COLO668 (cell line): ENCODE results near the gene MDK.

Experiments used
- DNase-seq: peaks from one replicate; lab custom pipeline; 2025; ENCODE audit not compliant: unreplicated experiment; lab: John Stamatoyannopoulos, UW

The MDK gene

GRCh38 chr11:46381048-46381818 is at the start of gene MDK:
MDK (plus strand) TSS chr11:46381669; CDS start chr11:46382058, 389 bp downstream.
- DNase-seq = peak; percentile 57

GRCh38 chr11:46332093-46332567 is 49.3 kb upstream of the MDK start:
- no peak for DNase-seq

GRCh38 chr11:46332568-46333393 is 48.7 kb upstream of the MDK start:
- DNase-seq = peak; percentile 82

- no peak for DNase-seq
Observed at GRCh38 chr11:46333394-46333947, 48.0 kb upstream of the MDK start.

GRCh38 chr11:46334211-46334610 is 47.3 kb upstream of the MDK start:
- DNase-seq = no peak

- no peak for DNase-seq
Observed at GRCh38 chr11:46335271-46335670, 46.2 kb upstream of the MDK start.

GRCh38 chr11:46335890-46336562 is 45.4 kb upstream of the MDK start:
- DNase-seq = no peak

- no peak for DNase-seq
Observed at GRCh38 chr11:46336563-46337180, 44.8 kb upstream of the MDK start.

- DNase-seq = no peak
Observed at GRCh38 chr11:46337626-46338345, 43.7 kb upstream of the MDK start.

- no peak for DNase-seq
Observed at GRCh38 chr11:46338636-46338987, 42.9 kb upstream of the MDK start.

- peak; percentile 94 for DNase-seq
Observed at GRCh38 chr11:46338988-46339666, 42.3 kb upstream of the MDK start.

GRCh38 chr11:46339816-46340215 is 41.7 kb upstream of the MDK start:
- DNase-seq = no peak

GRCh38 chr11:46341454-46341853 is 40.0 kb upstream of the MDK start:
- DNase-seq = no peak

GRCh38 chr11:46342239-46342638 is 39.2 kb upstream of the MDK start:
- DNase-seq = peak; percentile 26

GRCh38 chr11:46343520-46343919 is 37.9 kb upstream of the MDK start:
- DNase-seq = no peak

- DNase-seq = peak; percentile 73
Observed at GRCh38 chr11:46345131-46345597, 36.3 kb upstream of the MDK start.

GRCh38 chr11:46345881-46346484 is 35.5 kb upstream of the MDK start:
- no peak for DNase-seq

GRCh38 chr11:46346886-46347636 is 34.4 kb upstream of the MDK start, which contains the start of gene DGKZ:
DGKZ (plus strand) TSS chr11:46347463; CDS start chr11:46347660, 197 bp downstream.
- DNase-seq = peak; percentile 94
